K562 (cell line): ENCODE results near the gene GATA5. TPM values are rescaled to one million over a fixed set of nuclear protein-coding genes. Genes with fewer than 3 reads are reported as not detected.

ENCODE experiments used
- ATAC-seq: fragments of 200-7000 bp; cut with Tn5 transposase; 3 replicates; pipeline ENCODE4 v1.9.1; 2020; ENCODE audit warnings: moderate library complexity
- BruUV-seq: library from RNA; stranded (reverse); fragments of 400-500 nt; replicated peaks from 2 replicates; lab custom pipeline; 2021; lab: Mats Ljungman, UMichigan
- CTCF ChIA-PET: fragments of 300-600 bp; formaldehyde crosslinking; extraction: SDS; loops from one replicate; lab custom pipeline; 2021; ENCODE audit warnings: low intra/inter-chr PET ratio; lab: Yijun Ruan, JAX
- POLR2A ChIA-PET: fragments of 300-600, 350-650 bp; sonication (Branson Sonifier 250); formaldehyde crosslinking; extraction: SDS; loops from one replicate; lab custom pipeline; 2021; ENCODE audit warnings: antibody characterized with exemption, inconsistent platforms; lab: Yijun Ruan, JAX
- DNase-seq, 4 experiments: peaks; one replicate each; pipeline versions ENCODE4 v3.0.0 to v3.0.0-alpha.2; 2011 to 2018; ENCODE audit warnings: low spot score in 3 of 4, mixed read lengths in 3 of 4; ENCODE audit errors: extremely low read depth in 1 of 4
- FAIRE-seq: peaks from 2 replicates; lab custom pipeline; 2011; peaks lifted over from hg19 to GRCh38; lab: Jason Lieb, UNC
- H2AFZ ChIP-seq: 2 replicates; pipeline ENCODE4 v1.6.0; 2011; ENCODE audit warnings: low read depth, low read length, control low read depth, inconsistent platforms
- H3K27ac ChIP-seq: fragments of 200-600 bp; 3 replicates; pipeline ENCODE4 v1.8.0; 2011; ENCODE audit warnings: low read depth, mild to moderate bottlenecking, control low read depth, inconsistent platforms, low read length, moderate library complexity, mixed read lengths; ENCODE audit errors: extremely low read depth
- H3K27me3 ChIP-seq, 2 experiments: fragments of 300-600 bp in 1 of 2; 2 replicates in 1 of 2; 3 replicates in 1 of 2; pipeline versions ENCODE4 v1.6.0 to v1.8.0; 2011; ENCODE audit warnings: inconsistent platforms in 2 of 2, low read length in 2 of 2, mild to moderate bottlenecking in 1 of 2, mixed read lengths in 1 of 2, moderate library complexity in 1 of 2; ENCODE audit not compliant: control insufficient read depth in 2 of 2, insufficient read depth in 2 of 2
- H3K36me3 ChIP-seq: fragments of 300-600 bp; 3 replicates; pipeline ENCODE4 v1.8.0; 2011; ENCODE audit warnings: mild to moderate bottlenecking, low read length, inconsistent platforms; ENCODE audit not compliant: control insufficient read depth, insufficient read depth
- H3K4me1 ChIP-seq, 2 experiments: fragments of 200-600 bp in 1 of 2; replicated peaks in 1 of 2; 2 replicates in 1 of 2; 3 replicates in 1 of 2; pipeline versions ENCODE4 v1.5.1 to v1.8.0; 2011; ENCODE audit warnings: inconsistent platforms in 2 of 2, low read length in 2 of 2, mild to moderate bottlenecking in 1 of 2, mixed read lengths in 1 of 2, moderate library complexity in 1 of 2; ENCODE audit not compliant: control insufficient read depth in 2 of 2, insufficient read depth in 2 of 2
- H3K4me2 ChIP-seq: 2 replicates; pipeline ENCODE4 v1.6.1; 2011; ENCODE audit warnings: low read length, control low read depth, inconsistent platforms, mixed read lengths; ENCODE audit not compliant: insufficient read depth
- H3K4me3 ChIP-seq: fragments of 200-600 bp; sonication (generic), shearing (Covaris generic); 2 replicates; pipeline ENCODE4 v1.5.1; 2016; ENCODE audit warnings: control low read depth, inconsistent platforms
- H3K79me2 ChIP-seq: fragments of 200-600 bp; 3 replicates; pipeline ENCODE4 v1.8.0; 2011; ENCODE audit warnings: low read length, inconsistent platforms; ENCODE audit not compliant: control insufficient read depth, insufficient read depth
- H3K9ac ChIP-seq, 2 experiments: 2 replicates each; pipeline versions ENCODE4 v1.6.0 to v1.6.1; 2011; ENCODE audit warnings: low read depth in 2 of 2, low read length in 2 of 2, control low read depth in 1 of 2, inconsistent platforms in 1 of 2, mild to moderate bottlenecking in 1 of 2, mixed read lengths in 1 of 2; ENCODE audit not compliant: insufficient read depth in 1 of 2
- H3K9me1 ChIP-seq: one replicate; pipeline ENCODE4 v1.6.0; 2011; ENCODE audit warnings: inconsistent platforms, mild to moderate bottlenecking, low read length, moderate library complexity; ENCODE audit not compliant: control insufficient read depth, insufficient read depth
- H3K9me3 ChIP-seq: replicated peaks from 2 replicates; pipeline ENCODE4 v1.5.1; 2011; ENCODE audit warnings: low read depth, low read length, inconsistent platforms; ENCODE audit not compliant: control insufficient read depth, insufficient read depth
- H4K20me1 ChIP-seq: replicated peaks from 2 replicates; pipeline ENCODE4 v1.6.1; 2011; ENCODE audit warnings: low read length, inconsistent platforms, mixed read lengths; ENCODE audit not compliant: control insufficient read depth, insufficient read depth
- ATF1 ChIP-seq, 2 experiments: fragments of 450-650 bp in 1 of 2; IDR thresholded peaks; 2 replicates each; pipeline ENCODE4 v1.6.1; 2016; ENCODE audit warnings: missing compliant biosample characterization in 1 of 2, missing genetic modification characterization in 1 of 2
- BCOR ChIP-seq: fragments of 450-650 bp; IDR thresholded peaks from 2 replicates; pipeline ENCODE4 v1.6.1; 2016
- GABPB2 ChIP-seq: fragments of 250-450 bp; sonication (Bioruptor Pico); conservative IDR thresholded peaks from 2 replicates; pipeline ENCODE4 v1.5.1; 2021; ENCODE audit warnings: mild to moderate bottlenecking
- GATAD2A ChIP-seq: fragments of 450-650 bp; IDR thresholded peaks from 2 replicates; pipeline ENCODE4 v1.6.1; 2017
- PHB ChIP-seq: fragments of 250-450 bp; sonication (Bioruptor Pico); IDR thresholded peaks from 2 replicates; pipeline ENCODE4 v1.5.0; 2021
- RUNX1 ChIP-seq: sonication (generic); IDR thresholded peaks from 2 replicates; pipeline ENCODE4 v1.6.1; 2016; ENCODE audit warnings: antibody characterized with exemption, low read depth
- SMAD3 ChIP-seq: fragments of 450-650 bp; formaldehyde crosslinking; conservative IDR thresholded peaks from 2 replicates; pipeline ENCODE4 v1.4.0; 2020; ENCODE audit warnings: mild to moderate bottlenecking
- SMARCC2 ChIP-seq: fragments of 450-650 bp; IDR thresholded peaks from 2 replicates; pipeline ENCODE4 v1.6.1; 2017; ENCODE audit warnings: antibody characterized with exemption, moderate library complexity, mild to moderate bottlenecking, low read depth
- USF1 ChIP-seq: sonication (generic); formaldehyde crosslinking; IDR thresholded peaks from 2 replicates; pipeline ENCODE4 v1.9.0; 2022; ENCODE audit warnings: mild to moderate bottlenecking, missing genetic modification reagents
- ZBTB26 ChIP-seq: fragments of 450-650 bp; formaldehyde crosslinking; IDR thresholded peaks from 2 replicates; pipeline ENCODE4 v1.4.0; 2022; ENCODE audit warnings: missing genetic modification characterization
- ZNF445 ChIP-seq: fragments of 250-450 bp; sonication (Bioruptor Pico); IDR thresholded peaks from 2 replicates; pipeline ENCODE4 v1.4.0; 2020; ENCODE audit warnings: low read depth, mild to moderate bottlenecking, moderate library complexity
- WGBS: fragments of 100-300 bp; shearing (Covaris generic); methylation state at CpG from one replicate; pipeline ENCODE4 v1.1.6; 2016; ENCODE audit warnings: low coverage, mixed read lengths; ENCODE audit not compliant: insufficient coverage; ENCODE audit errors: missing lambda C conversion rate; 5-methylcytosine and 5-hydroxymethylcytosine counted together
- in situ Hi-C: fragments of 300-500 bp; cut with MboI; formaldehyde crosslinking; loops from 4 replicates; pipeline ENCODE4 v1.15.0; 2018; ENCODE audit warnings: inconsistent platforms, mixed read lengths
- intact Hi-C: fragments of 100-400 bp; cut with micrococcal nuclease; formaldehyde crosslinking; loops from 2 replicates; pipeline ENCODE4 v1.14.2; 2022
- polyA plus RNA-seq, 8 experiments: library from polyadenylated mRNA; depleted of rRNA in 4 of 8; stranded (reverse) in 5 of 8; unstranded in 3 of 8; fragments of >200 nt; fragmentation: Nextera tagmentation in 2 of 8; fragmentation: Illumina TruSeq in 1 of 8; extraction: Ambion mirVana in 2 of 8; extraction: Trizol in 1 of 8; gene quantifications; 2 replicates each; pipeline versions ENCODE4 v1.2.1 to v1.2.3, GENCODE V29; 2011 to 2014; ENCODE audit warnings: inconsistent platforms in 1 of 8, missing spikeins in 1 of 8
- total RNA-seq, 7 experiments: library from RNA; depleted of rRNA in 6 of 7; stranded (reverse); fragments of >200 nt in 6 of 7; fragmentation: Illumina TruSeq in 2 of 7; extraction: Trizol in 2 of 7; gene quantifications; 2 replicates each; pipeline versions ENCODE4 v1.2.1 to v1.2.3, GENCODE V29; 2011 to 2021; ENCODE audit warnings: low replicate concordance in 1 of 7
- TF ChIP-seq, protein P1 (sequence below): IDR thresholded peaks from 2 replicates; pipeline ENCODE4 v1.6.1; 2011; ENCODE audit warnings: borderline replicate concordance, low read depth, mild to moderate bottlenecking, moderate library complexity, low read length; ENCODE audit not compliant: insufficient read depth, poor library complexity, severe bottlenecking
- TF ChIP-seq, protein P2 (sequence below): fragments of 450-650 bp; IDR thresholded peaks from 2 replicates; pipeline ENCODE4 v1.6.1; 2018; ENCODE audit warnings: mild to moderate bottlenecking, low read depth; ENCODE audit not compliant: partially characterized antibody

The GATA5 gene
- total and polyA plus RNA-seq, 9 of the 15 experiments (the other 6 are each of a cell fraction or from before 2014, with no cell fraction given): 0.09 to 0.57 (median 0.20) TPM; not detected in 3

DNA sequence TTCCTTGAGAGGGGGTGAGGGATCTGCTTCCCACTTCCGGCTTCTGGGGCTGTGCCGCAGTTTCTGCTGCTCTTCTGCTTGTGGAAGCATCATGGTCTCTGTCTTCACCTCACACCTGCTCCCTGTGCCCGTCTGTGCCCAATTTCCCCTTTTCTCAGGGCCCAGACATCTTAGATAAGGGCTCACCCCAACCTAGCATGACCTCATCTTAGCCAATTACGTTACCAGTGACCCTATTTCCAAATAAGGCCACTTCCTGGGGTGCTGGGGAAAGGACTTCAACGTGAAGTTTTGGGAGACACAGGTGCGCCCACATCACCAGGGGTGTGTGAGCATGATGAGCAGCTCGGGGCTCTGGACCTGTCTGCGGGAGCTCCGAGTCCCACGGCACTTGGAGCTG lies 27.8 kb downstream of the GATA5 start (continued):
- TF ChIP-seq, protein P1, sequence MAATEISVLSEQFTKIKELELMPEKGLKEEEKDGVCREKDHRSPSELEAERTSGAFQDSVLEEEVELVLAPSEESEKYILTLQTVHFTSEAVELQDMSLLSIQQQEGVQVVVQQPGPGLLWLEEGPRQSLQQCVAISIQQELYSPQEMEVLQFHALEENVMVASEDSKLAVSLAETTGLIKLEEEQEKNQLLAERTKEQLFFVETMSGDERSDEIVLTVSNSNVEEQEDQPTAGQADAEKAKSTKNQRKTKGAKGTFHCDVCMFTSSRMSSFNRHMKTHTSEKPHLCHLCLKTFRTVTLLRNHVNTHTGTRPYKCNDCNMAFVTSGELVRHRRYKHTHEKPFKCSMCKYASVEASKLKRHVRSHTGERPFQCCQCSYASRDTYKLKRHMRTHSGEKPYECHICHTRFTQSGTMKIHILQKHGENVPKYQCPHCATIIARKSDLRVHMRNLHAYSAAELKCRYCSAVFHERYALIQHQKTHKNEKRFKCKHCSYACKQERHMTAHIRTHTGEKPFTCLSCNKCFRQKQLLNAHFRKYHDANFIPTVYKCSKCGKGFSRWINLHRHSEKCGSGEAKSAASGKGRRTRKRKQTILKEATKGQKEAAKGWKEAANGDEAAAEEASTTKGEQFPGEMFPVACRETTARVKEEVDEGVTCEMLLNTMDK: no peak
- TF ChIP-seq GATAD2A (no peak), SMARCC2 (no peak), GABPB2 (CRISPR knock-in tag) (no peak), BCOR (no peak), SMAD3 (CRISPR knock-in tag) (no peak)

DNA sequence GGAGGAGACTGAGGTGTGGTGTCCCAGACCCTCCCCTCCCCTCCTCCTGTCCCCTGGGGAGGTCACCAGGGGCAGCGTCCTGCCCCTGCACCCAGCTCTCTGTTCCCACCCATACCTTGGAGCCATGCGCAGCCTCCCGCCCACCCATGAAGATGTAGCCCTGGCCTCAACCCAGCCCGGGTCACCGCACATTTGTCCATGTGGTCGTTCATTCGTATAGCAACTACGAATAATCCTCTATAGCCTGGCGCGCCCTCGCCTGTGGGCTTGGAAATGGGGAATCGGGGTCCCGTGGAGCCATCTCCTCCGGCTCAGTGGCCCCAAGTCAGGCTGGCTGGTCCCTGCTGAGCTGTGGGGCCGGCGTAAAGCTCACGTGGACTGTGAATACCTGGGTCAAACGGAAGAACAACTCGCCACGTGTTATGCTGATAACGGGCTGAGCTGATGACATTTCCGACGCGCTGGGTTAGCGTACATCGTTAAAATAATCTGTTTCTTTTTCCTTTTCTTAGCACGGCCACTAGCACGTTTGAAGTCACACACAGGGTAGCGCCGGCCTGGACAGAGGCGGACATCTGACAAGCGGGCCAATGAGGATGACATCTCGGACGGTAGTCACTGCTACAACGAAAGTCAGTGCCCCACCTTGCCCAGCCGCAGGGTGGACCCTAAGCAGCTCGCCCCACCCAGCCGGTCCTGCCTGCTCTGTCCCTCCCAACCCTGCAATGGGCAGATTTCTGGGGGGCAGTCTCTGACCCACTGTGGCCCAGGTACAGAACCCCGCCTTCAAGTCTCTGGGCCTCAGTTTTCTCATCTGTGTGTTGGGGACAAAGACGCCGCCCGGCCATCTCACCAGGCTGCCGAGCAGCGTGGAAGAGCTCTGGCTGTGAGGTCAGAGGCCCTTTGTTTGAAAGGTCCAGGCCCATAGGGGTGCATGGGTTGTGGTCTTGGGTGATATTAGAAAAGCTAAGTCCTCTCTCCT lies 28.6 kb downstream of the GATA5 start:
- FAIRE-seq: no peak
- H2AFZ ChIP-seq: peak overlapping the region; percentile 71
- peak; percentile 19 for ATAC-seq
- no peak overlapping the region for H3K4me2 ChIP-seq
- DNase-seq: peak in 1 of 4 experiments; percentile 32
- H4K20me1 ChIP-seq: no peaks in the 10 kb centered on the region
- H3K4me3 ChIP-seq: no peak overlapping the region
- no TSS peak for BruUV-seq
- H3K79me2 ChIP-seq: no peaks in the 10 kb centered on the region
- no peaks in the 10 kb centered on the region for H3K36me3 ChIP-seq
- peaks cover 0 to 13% of the 10 kb centered on the region in 2 experiments; a peak in 4 of 5 replicates for H3K27me3 ChIP-seq
- peaks cover 23 to 68% of the 10 kb centered on the region in 2 experiments; a peak in 4 of 5 replicates for H3K4me1 ChIP-seq
- WGBS: 56% methylated on average over 37 of the region's 44 CpGs
- in situ Hi-C loops (no loop called here), intact Hi-C loops (no loop called here)
- no peak overlapping the region for H3K27ac ChIP-seq
- ChIA-PET CTCF (no interaction called here), POLR2A (interaction anchor here (0.7 to 1.5 kb wide), 2 partner anchors 12 to 220 kb away, joined by 3 to 5 read pairs; no protein-coding TSS in a partner anchor)
- no peaks in the 10 kb centered on the region for H3K9me1 ChIP-seq
- no peaks in the 10 kb centered on the region for H3K9me3 ChIP-seq
- H3K9ac ChIP-seq: peak overlapping the region in 1 of 2 experiments; percentile 26; a peak in 2 of 4 replicates
- TF ChIP-seq ZNF445: no peak
- TF ChIP-seq ATF1 (CRISPR knock-in tag; IDR thresholded peaks at IDR 0.05): no peak
- TF ChIP-seq ATF1 (tag; IDR thresholded peaks at IDR 0.05): 0 out of 2 replicates have a peak, but pooled peaks have one; percentile 11
- no peak for TF ChIP-seq ZBTB26 (CRISPR knock-in tag)
- peak; percentile 74 for TF ChIP-seq USF1 (CRISPR knock-in tag)
- TF ChIP-seq, protein P2, sequence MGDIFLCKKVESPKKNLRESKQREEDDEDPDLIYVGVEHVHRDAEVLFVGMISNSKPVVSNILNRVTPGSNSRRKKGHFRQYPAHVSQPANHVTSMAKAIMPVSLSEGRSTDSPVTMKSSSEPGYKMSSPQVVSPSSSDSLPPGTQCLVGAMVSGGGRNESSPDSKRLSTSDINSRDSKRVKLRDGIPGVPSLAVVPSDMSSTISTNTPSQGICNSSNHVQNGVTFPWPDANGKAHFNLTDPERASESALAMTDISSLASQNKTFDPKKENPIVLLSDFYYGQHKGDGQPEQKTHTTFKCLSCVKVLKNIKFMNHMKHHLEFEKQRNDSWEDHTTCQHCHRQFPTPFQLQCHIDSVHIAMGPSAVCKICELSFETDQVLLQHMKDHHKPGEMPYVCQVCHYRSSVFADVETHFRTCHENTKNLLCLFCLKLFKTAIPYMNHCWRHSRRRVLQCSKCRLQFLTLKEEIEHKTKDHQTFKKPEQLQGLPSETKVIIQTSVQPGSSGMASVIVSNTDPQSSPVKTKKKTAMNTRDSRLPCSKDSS: no peak
- no peak for TF ChIP-seq RUNX1
- no peak for TF ChIP-seq PHB (CRISPR knock-in tag)
